GM04503 (cell line): ENCODE data around the gene FSCN2.
A peak's percentile ranks its signal among the peaks of the same experiment; 100 is the strongest.

Source experiments
- DNase-seq: peaks from one replicate; pipeline ENCODE4 v3.0.0-alpha.2; 2012; ENCODE audit warnings: low read depth

FSCN2 gene

GRCh38 chr17:81512562-81513371, 15.4 kb upstream of the FSCN2 start, which contains the start of gene ACTG1:
TSS of gene ACTG1 (minus strand) at chr17:81512799. CDS start at chr17:81512354, 445 bp downstream.
- peak; percentile 67 for DNase-seq

- no peak for DNase-seq
Measured at GRCh38 chr17:81513372-81513752, 14.8 kb upstream of the FSCN2 start.

- DNase-seq, result no peak
Measured at GRCh38 chr17:81513753-81514488, 14.3 kb upstream of the FSCN2 start.

GRCh38 chr17:81514489-81514738, 13.8 kb upstream of the FSCN2 start:
- DNase-seq, result no peak

- DNase-seq, result no peak
Measured at GRCh38 chr17:81514739-81515529, 13.2 kb upstream of the FSCN2 start.

GRCh38 chr17:81515530-81516041, 12.6 kb upstream of the FSCN2 start:
- no peak for DNase-seq

GRCh38 chr17:81516439-81516838, 11.7 kb upstream of the FSCN2 start:
- no peak for DNase-seq

- DNase-seq, result no peak
Measured at GRCh38 chr17:81517009-81517338, 11.2 kb upstream of the FSCN2 start.

GRCh38 chr17:81517339-81518112, 10.7 kb upstream of the FSCN2 start:
- no peak for DNase-seq

- DNase-seq, result no peak
Measured at GRCh38 chr17:81518113-81518784, 9.9 kb upstream of the FSCN2 start.

- no peak for DNase-seq
Measured at GRCh38 chr17:81518785-81519283, 9.3 kb upstream of the FSCN2 start.

- DNase-seq, result no peak
Measured at GRCh38 chr17:81519284-81520020, 8.7 kb upstream of the FSCN2 start.

GRCh38 chr17:81520021-81520901, 7.9 kb upstream of the FSCN2 start:
- DNase-seq, result no peak

- no peak for DNase-seq
Measured at GRCh38 chr17:81522491-81523401, 5.4 kb upstream of the FSCN2 start.

GRCh38 chr17:81523402-81524038, 4.7 kb upstream of the FSCN2 start:
- no peak for DNase-seq

GRCh38 chr17:81524039-81524864, 3.9 kb upstream of the FSCN2 start:
- no peak for DNase-seq

- DNase-seq, result no peak
Measured at GRCh38 chr17:81524865-81525159, 3.4 kb upstream of the FSCN2 start.
